Activated CD4-positive, alpha-beta T cell treated with anti-CD3 and anti-CD28 coated beads for 24 hours (primary cell): ENCODE results near the gene EDEM2.
"Not testable (repeated sequence)": the region's sequence is repeated elsewhere in the genome, so short reads cannot be mapped to it uniquely, and the experiment has no call there.

Experiments used
- DNase-seq, 2 donors: peaks; one replicate each; pipeline ENCODE4 v3.0.0-alpha.2; 2020; ENCODE audit warnings: low read depth in 2 of 2

The EDEM2 gene

GRCh38 chr20:35168701-35169409 is 21.7 kb upstream of the EDEM2 start:
- DNase-seq, result not testable (repeated sequence)

- DNase-seq, result no peak
Observed at GRCh38 chr20:35167787-35168186, 20.7 kb upstream of the EDEM2 start.

GRCh38 chr20:35166242-35166830 is 19.2 kb upstream of the EDEM2 start:
- DNase-seq, result no peak

GRCh38 chr20:35165221-35166185 is 18.4 kb upstream of the EDEM2 start:
- no peak for DNase-seq

GRCh38 chr20:35164531-35164930 is 17.4 kb upstream of the EDEM2 start:
- DNase-seq, result not testable (repeated sequence)

GRCh38 chr20:35160341-35160740 is 13.2 kb upstream of the EDEM2 start:
- DNase-seq, result not testable (repeated sequence)

- DNase-seq, result no peak
Observed at GRCh38 chr20:35156978-35157377, 9.8 kb upstream of the EDEM2 start.

GRCh38 chr20:35155936-35156335 is 8.8 kb upstream of the EDEM2 start:
- no peak for DNase-seq

GRCh38 chr20:35151736-35152135 is 4.6 kb upstream of the EDEM2 start:
- no peak for DNase-seq

GRCh38 chr20:35150846-35151579 is 3.9 kb upstream of the EDEM2 start:
- no peak for DNase-seq

- DNase-seq, result not testable (repeated sequence)
Observed at GRCh38 chr20:35147575-35148071, 487 bp upstream of the EDEM2 start.

GRCh38 chr20:35146299-35146919 is 727 bp downstream of the EDEM2 start:
- peak in 1 of 2 donors; percentile 11 for DNase-seq

GRCh38 chr20:35145141-35145564 is 2.0 kb downstream of the EDEM2 start:
- DNase-seq, result no peak

GRCh38 chr20:35144694-35145093 is 2.4 kb downstream of the EDEM2 start:
- no peak for DNase-seq

GRCh38 chr20:35135867-35136586 is 11.1 kb downstream of the EDEM2 start:
- DNase-seq, result no peak

- DNase-seq, result no peak
Observed at GRCh38 chr20:35134880-35135279, 12.3 kb downstream of the EDEM2 start.

GRCh38 chr20:35134472-35134871 is 12.7 kb downstream of the EDEM2 start:
- DNase-seq, result no peak

GRCh38 chr20:35133735-35134134 is 13.4 kb downstream of the EDEM2 start:
- no peak for DNase-seq

- DNase-seq, result no peak
Observed at GRCh38 chr20:35133031-35133430, 14.1 kb downstream of the EDEM2 start.

GRCh38 chr20:35131934-35132333 is 15.2 kb downstream of the EDEM2 start:
- no peak for DNase-seq
